Body of pancreas (tissue), 4 donors: Measurements from ENCODE around the gene PNMA8B.

Source experiments
- CTCF ChIP-seq, 7 experiments: fragments of 450-650 bp in 4 of 7; fragments of 200-600 bp in 3 of 7; sonication (generic) in 3 of 7; IDR thresholded peaks; one replicate each; pipeline ENCODE4 v1.5.1; 2016 to 2019; ENCODE audit warnings: antibody characterized with exemption in 7 of 7
- POLR2A ChIP-seq, 3 donors: fragments of 450-650 bp; IDR thresholded peaks; one replicate each; pipeline ENCODE4 v1.6.1; 2016; ENCODE audit warnings: antibody characterized with exemption in 3 of 3, mild to moderate bottlenecking in 2 of 3

- no peak for TF ChIP-seq CTCF (IDR thresholded peaks at IDR 0.05)
- no peak for TF ChIP-seq POLR2A (IDR thresholded peaks at IDR 0.05)
These were observed 47.8 kb downstream of the PNMA8B start for GRCh38 chr19:46447824-46448223.
